Gastroesophageal sphincter (tissue), 3 donors: ENCODE measurements around the gene MAP4K4.

ENCODE experiments used
- CTCF ChIP-seq, 4 experiments: fragments of 200-600 bp in 2 of 4; fragments of 450-650 bp in 2 of 4; sonication (generic) in 1 of 4; IDR thresholded peaks; one replicate each; pipeline ENCODE4 v1.5.1; 2017 to 2019; ENCODE audit warnings: antibody characterized with exemption in 4 of 4, mild to moderate bottlenecking in 2 of 4, moderate library complexity in 2 of 4
- POLR2A ChIP-seq, 2 donors: fragments of 450-650 bp; IDR thresholded peaks; one replicate each; pipeline ENCODE4 v1.6.1; 2017; ENCODE audit warnings: antibody characterized with exemption in 2 of 2, mild to moderate bottlenecking in 2 of 2, moderate library complexity in 1 of 2
- POLR2AphosphoS5 ChIP-seq: sonication (generic); formaldehyde crosslinking; IDR thresholded peaks from one replicate; pipeline ENCODE4 v1.6.1; 2017; ENCODE audit warnings: antibody characterized with exemption

DNA sequence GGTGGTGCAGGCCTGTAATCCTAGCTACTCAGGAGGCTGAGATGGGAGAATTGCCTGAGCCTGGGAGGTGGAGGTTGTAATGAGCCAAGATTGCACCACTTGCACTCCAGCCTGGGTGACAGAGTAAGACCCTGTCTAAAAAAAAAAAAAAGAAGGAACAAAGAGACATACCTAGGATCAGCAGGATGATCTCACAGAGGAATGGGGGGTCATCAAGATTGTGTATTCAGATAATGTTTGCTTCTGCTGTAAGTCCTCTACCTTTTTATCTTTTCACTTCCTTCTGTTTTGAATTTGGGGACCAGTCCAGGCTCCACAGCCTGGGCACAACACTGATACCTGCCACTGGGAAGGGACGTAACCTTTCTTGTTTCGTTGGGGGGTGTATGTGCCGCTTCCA, 53.2 kb downstream of the MAP4K4 start:
- no peak for TF ChIP-seq POLR2AphosphoS5
- no peak for TF ChIP-seq CTCF (IDR thresholded peaks at IDR 0.05)
- TF ChIP-seq POLR2A (IDR thresholded peaks at IDR 0.05), result no peak
